ENCODE data around the gene LRFN4. TPM values are rescaled to one million over a fixed set of nuclear protein-coding genes. Genes with fewer than 3 reads are reported as not detected.

Gene LRFN4
- total RNA-seq, 4 donors from 2014 or later, result 1.5 to 17.0 (median 5.4) TPM

- TF ChIP-seq CTCF (IDR thresholded peaks at IDR 0.05) (no peak), POLR2A (IDR thresholded peaks at IDR 0.05) (no peak)
- H3K27ac ChIP-seq, result no peak overlapping the region
- H3K27me3 ChIP-seq, result no peaks in the 10 kb centered on the region
- intact Hi-C loops (cut with DNase I; ENCODE audit: low total_unique reads), result no loop called here
- H3K4me1 ChIP-seq, result peaks cover 9 to 17% of the 10 kb centered on the region in 2 donors
- H3K4me3 ChIP-seq, result no peak overlapping the region
- no peaks in the 10 kb centered on the region for H3K9me3 ChIP-seq
- no peak for DNase-seq
- no peaks in the 10 kb centered on the region for H3K36me3 ChIP-seq
Measured at GRCh38 chr11:66845876-66846212, 11.0 kb upstream of the LRFN4 start.

- no peak for TF ChIP-seq CTCF (IDR thresholded peaks at IDR 0.05)
- TF ChIP-seq POLR2A (IDR thresholded peaks at IDR 0.05), result no peak
- intact Hi-C loops (cut with DNase I; ENCODE audit: low total_unique reads), result no loop called here
- Histone ChIP-seq H3K27me3 (no peaks in the 10 kb centered on the region), H3K27ac (no peak overlapping the region), H3K9me3 (no peaks in the 10 kb centered on the region), H3K4me1 (peaks cover 6 to 15% of the 10 kb centered on the region in 2 donors), H3K36me3 (no peaks in the 10 kb centered on the region), H3K4me3 (no peak overlapping the region)
- DNase-seq, result no peak
Measured at GRCh38 chr11:66846671-66847091, 10.2 kb upstream of the LRFN4 start.

- no peak overlapping the region for H3K4me3 ChIP-seq
- intact Hi-C loops (cut with DNase I; ENCODE audit: low total_unique reads), result no loop called here
- no peaks in the 10 kb centered on the region for H3K36me3 ChIP-seq
- DNase-seq, result peak in 1 of 2 donors; percentile 12
- H3K9me3 ChIP-seq, result no peaks in the 10 kb centered on the region
- no peak overlapping the region for H3K27ac ChIP-seq
- peaks cover 0 to 7% of the 10 kb centered on the region in 2 donors for H3K4me1 ChIP-seq
- no peaks in the 10 kb centered on the region for H3K27me3 ChIP-seq
- TF ChIP-seq CTCF (IDR thresholded peaks at IDR 0.05) (no peak), POLR2A (IDR thresholded peaks at IDR 0.05) (no peak)
Measured at GRCh38 chr11:66847461-66848232, 9.2 kb upstream of the LRFN4 start.

GRCh38 chr11:66848671-66849500 lies 8.0 kb upstream of the LRFN4 start:
- Histone ChIP-seq H3K4me1 (peaks cover 0 to 5% of the 10 kb centered on the region in 2 donors), H3K27ac (no peak overlapping the region), H3K9me3 (no peaks in the 10 kb centered on the region), H3K27me3 (no peaks in the 10 kb centered on the region), H3K4me3 (no peak overlapping the region), H3K36me3 (no peaks in the 10 kb centered on the region)
- intact Hi-C loops (cut with DNase I; ENCODE audit: low total_unique reads), result no loop called here
- peak in 1 of 2 donors; percentile 12 for DNase-seq
- no peak for TF ChIP-seq POLR2A (IDR thresholded peaks at IDR 0.05)
- TF ChIP-seq CTCF (IDR thresholded peaks at IDR 0.05), result no peak

All from uterus (tissue), 4 donors.